SW 1271 (cell line): ENCODE results near the gene ZNF655.
"Not testable (repeated sequence)": the region's sequence is repeated elsewhere in the genome, so short reads cannot be mapped to it uniquely, and the experiment has no call there.

ENCODE experiments used
- DNase-seq, 2 experiments: peaks; one replicate each; lab custom pipeline; 2025; lab: John Stamatoyannopoulos, UW

Gene ZNF655

DNA sequence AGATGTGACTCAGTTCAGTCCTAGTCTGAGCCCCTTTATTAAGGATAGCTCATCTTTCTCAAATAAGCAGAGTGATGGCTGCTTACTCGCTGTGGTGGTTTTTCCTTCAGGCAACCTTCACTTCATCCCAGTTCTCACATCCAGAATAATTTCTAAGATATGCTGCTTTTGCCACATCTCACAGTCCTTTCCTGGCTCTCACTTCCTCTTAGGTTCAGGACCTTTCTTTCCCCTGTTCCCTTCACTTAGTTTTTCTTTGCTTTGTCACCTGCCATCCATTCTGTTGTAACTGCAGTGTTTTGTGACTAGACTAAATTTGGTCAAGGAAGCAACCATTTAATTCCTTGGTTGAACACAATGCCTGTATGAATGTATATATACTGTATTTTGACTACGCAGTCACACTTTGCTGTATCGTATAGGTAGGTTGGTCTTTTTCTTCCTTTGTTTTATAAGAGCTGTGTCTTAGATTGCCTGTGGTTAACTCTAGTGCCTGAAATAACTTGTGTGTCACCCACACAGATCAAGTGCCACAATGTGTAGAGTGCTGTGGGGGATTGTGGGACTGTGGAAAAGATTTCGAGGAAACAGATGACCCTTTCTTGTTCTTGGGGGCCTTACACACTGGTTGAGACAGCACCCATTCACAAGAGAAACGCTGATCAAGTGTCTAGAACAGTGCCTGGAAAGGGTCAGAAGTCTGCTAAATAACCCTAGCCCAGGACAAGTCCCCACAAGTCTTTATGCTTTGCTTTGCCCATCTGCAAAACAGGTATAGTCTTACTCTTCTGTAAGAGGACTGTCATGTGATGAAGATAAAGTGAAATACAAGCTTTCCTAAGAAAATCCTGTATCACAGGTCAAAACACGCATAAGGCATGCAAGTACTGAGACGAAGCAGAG lies 2.6 kb downstream of the ZNF655 start:
- peak in 1 of 2 experiments; percentile 20 for DNase-seq

DNA sequence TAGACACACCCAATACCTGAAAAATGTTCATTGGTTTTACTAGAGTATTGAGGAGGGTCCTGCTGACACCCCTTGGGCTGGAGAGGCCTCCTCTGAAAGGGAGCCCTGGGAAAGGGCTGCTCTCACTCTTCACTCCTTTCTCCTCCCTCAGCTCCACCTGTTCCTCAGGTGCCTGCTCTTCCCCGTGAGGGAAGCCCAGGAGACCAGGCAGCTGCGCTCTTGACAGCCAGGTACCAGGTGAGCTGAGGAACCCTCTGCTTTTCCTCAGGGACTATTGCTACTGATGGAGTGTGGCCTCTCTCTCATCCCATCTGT lies 3.3 kb downstream of the ZNF655 start:
- DNase-seq: no peak

DNA sequence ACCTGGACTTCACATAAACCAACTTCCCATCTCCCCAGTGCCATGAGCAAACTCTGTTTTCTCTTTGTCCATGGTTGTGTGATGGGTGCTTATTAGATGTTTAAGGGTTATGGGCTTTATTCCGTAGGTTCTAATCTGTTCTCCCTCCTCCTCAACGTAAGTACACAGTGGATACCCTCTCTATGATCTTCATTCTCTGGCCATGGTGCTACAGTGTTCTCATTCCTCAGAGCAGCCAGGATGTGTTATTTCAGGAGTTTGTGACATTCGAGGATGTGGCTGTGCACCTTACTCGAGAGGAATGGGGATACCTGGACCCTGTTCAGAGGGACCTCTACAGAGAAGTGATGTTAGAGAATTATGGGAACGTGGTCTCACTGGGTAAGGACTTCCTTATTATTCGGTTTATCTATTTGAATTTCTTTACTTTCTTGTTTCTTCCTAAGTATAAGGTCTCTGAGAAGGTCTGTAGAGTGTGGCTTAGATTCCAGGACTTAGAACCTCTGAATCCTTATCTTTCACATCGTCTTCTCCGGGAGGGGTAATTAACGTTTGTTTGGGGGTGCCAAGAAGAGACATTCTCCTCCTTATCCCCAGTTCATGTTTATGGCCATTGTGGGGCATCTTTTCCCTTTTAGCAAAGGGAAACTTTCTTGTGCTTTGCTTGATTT lies 3.8 kb downstream of the ZNF655 start:
- DNase-seq: no peak

DNA sequence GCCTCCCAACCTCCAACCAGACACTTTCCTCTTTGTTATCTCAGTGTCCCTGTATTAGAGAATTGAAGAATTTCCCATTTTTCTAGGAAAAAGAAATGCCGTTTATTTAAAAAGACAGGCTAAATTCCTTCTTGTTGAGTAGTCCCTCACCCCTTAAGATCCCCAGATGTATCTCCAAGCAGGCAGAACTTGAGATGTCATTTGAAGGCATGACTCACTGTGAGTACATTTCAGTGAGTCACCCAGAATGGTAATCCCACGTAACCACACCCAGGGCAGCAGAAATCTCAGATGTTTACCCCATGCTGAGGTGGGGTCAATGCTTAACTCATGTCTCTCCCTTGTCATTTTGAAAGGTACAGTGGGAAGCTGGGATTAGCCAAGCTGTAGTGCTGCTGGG lies 4.4 kb downstream of the ZNF655 start:
- DNase-seq: peak; percentile 93 to 97

DNA sequence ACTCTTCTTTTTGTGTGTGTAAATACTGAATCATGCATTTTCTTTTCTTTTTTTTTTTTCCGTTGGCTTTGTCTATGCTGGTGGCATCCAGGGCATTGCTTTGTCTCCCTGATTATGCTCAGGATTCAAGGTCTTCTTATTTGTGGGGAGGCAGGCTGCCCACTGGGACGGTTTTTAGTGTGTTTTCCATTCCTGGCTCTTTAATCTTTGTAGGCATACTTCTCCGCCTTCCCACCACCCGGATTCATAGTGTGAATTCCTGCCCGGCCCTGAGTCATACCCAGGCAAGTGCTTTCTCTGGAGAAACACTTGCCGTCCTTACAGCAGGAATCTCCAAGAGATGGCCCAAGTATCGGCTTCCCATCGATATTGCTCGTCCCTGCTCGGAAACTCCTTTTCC lies 5.2 kb downstream of the ZNF655 start:
- DNase-seq: peak; percentile 29 to 60

DNA sequence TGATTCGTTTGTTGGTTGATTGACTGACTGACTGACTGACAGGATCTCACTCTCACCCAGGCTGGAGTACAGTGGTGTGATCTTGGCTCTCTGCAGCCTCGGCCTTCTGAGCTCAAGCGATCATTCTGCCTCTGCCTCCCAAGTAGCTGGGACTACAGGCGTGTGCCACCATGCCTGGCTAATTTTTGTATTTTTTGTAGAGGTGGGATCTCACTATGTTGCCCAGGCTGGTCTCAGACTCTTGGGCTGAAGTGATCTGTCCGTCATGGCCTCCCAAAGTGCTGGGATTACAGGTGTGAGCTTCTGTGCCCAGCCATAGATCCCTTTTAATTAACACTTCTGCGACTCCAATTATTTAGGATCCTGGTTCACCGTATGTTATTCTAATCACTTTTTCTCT lies 10.3 kb downstream of the ZNF655 start:
- not testable (repeated sequence) for DNase-seq

DNA sequence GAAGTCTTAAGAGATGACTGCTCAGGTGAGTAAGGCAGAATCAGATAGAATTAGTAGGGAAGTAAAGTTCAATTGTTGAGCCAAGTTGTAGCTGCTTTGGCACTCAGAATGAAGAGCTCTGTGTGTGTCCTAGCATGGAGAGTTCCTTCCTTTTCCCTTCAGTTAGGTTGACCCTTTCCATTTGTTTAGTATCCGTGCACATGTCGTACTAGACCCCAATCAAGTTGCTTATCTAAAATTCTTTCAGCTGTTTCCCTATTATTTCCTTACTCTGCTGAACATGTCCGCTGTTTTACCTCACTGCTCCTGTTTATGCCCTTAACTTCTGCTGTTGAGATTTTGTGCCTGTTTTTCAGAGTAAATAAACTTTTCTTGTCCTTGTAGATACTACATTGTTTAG lies 13.3 kb downstream of the ZNF655 start:
- no peak for DNase-seq

DNA sequence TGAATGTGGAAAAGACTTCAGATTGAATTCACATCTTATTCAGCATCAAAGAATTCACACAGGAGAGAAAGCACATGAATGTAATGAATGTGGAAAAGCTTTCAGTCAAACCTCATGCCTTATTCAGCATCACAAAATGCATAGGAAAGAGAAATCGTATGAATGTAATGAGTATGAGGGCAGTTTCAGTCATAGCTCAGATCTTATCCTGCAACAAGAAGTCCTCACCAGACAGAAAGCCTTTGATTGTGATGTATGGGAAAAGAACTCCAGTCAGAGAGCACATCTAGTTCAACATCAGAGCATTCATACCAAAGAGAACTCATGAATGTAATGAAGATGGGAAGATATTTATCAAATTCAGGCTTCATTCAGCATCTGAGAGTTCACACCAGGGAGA lies 14.8 kb downstream of the ZNF655 start:
- DNase-seq: no peak

DNA sequence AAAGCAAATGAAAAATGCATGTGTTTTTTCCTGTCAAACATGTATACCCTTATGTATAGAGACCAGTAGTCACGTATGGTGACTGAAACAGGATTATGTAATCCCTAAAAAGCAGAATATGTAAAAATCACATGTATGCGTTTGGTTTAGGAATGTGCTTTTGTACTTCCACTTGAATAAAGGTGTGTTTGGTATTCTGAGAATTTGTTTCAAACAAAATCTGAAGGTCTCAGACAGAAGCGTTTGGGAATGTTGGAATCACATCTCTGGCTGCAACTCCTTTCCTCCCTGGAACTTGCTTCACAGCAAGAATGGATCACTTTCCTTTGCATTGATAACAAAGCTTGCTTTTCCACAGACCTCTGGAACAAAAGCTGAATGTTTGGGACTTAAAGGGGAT lies 17.8 kb downstream of the ZNF655 start:
- no peak for DNase-seq

DNA sequence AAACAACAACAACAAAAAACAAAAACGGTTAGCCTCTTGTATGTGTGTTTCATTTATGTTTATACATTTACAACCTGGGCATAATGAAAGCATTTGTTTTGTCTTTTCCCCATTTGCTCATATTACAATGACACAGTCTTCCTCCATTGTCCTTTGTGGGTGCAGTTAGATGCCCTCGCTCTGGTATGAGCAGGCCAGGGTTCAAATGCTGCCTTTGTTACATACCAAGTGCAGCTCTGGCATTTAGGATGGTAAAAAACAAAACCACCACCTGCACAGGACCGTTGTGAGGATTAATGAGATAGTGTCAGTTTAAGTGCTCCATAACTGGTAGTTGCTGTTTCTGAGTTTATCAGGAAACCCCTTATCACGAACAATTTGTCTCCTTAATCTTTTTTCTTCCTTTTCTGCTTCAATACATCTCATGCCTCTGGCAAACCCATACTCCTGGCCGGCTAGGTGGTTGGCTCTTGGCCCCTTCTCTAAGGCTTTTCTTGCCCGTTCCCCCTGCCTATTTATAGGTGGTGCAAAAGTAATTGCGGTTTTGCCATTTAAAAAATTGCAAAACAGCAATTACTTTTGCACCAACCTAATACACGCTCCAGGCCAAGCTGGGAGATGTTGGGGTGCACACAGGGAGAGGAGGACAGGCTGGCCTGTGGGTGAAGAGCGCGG lies 21.0 kb downstream of the ZNF655 start:
- no peak for DNase-seq

DNA sequence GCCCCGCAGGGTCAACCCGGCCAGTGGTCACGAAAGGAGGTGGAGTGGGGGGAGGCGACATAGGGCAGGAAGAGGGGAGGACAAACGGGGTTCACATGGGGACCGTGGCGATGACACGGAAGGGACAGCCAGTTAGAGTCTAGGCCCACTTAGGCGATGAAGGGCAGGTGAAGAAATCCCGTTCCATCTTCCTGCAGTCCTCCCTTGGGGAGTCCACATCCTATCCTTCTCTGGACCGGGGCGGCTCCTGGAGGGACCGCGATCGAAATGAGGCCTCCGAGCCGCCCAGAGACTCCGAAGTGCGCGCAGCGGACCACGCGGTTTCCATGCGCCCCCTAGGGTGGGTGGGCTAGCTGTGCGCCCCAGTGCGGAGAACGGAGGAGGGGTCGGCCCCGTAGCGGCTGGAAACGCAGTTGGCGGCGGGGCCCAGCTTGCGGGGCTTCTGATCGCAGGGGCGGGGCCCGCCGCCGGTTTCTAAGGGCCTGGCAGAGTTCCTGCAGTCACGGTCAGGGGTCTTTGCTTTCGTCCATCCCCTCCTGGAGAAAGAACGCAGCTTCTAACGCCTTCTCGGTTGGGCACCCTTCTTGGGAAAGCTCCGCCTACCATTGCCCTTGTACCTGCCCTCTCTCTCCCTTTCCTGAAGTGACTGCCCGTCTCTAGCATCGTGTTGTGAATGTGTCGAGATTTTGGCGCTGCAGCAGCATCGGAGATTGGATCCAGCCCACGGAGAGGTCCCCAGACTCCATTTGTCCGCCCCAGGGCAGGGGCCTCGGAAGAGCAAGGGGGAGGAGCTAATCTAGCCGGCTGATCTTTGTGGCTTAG lies 21.7 kb downstream of the ZNF655 start:
- DNase-seq: no peak

DNA sequence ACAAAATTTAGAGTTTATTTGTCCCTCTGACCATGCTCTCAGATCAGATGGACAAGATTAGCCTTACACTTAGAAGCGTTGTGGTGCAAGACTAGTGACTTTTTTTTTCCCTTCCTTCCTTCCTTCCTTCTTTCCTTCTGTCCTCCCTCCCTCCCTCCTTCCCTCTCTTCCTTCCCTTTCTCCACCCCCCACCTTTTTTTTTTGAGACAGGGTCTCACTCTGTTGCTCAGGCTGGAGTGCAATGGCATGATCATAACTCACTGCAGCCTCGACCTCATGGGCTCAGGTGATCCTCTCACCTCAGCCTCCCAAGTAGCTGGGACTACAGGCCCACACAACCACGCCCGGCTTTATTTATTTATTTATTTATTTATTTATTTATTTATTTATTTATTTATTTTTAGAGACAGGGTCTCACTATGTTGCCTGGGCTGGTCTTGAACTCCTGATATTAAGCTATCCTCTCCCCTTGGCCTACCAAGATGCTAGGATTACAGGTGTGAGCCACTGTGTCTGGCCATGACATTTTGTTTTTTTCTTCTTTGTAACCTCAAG lies 22.4 kb downstream of the ZNF655 start:
- DNase-seq: not testable (repeated sequence)

DNA sequence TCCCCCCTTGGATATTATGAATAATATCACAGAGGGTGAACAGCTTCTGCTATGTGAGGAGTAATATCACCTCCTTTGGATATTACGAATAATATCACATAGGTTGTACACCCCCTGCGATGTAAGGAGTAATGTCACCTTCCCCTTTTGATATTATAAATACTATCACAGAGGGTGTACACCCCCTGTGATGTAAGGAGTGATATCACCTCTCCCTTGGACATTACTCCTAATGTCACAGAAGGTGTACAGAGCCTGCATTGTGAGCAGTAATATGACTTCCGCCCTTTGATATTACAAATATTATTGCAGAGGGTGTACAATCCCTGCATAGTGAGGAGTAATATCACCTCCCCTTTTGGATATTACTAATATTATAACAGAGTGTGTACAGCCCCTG lies 30.4 kb downstream of the ZNF655 start:
- DNase-seq: no peak

DNA sequence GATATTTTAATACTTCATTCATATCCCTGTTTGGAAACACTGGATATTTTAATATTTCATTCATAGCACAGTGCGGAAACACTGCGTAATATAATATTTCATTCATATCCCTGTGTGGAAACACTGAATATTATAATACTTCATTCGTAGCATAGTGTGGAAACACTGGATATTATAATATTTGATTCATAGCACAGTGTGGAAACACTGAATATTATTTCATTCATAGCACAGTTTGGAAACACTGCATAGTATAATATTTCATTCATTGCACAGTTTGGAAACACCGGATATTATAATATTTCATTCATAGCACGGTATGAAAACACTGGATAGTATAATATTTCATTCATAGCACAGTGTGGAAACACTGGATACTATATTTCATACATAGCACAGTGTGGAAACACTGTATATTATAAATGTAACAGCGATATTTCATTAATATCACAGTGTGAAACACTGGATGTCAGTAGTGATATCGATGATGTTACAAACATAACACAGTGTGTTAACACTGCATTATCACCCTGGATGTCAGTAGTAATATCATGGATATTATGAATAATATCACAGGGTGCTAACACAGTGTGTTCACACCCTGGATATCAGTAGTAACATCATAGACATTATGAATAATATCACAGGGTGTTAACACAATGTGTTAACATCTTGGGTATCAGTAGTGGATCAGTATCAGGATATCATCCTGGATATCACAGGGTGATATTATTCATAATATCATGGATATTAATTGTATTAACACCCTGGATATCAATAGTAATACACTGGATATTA lies 36.7 kb downstream of the ZNF655 start:
- DNase-seq: no peak

DNA sequence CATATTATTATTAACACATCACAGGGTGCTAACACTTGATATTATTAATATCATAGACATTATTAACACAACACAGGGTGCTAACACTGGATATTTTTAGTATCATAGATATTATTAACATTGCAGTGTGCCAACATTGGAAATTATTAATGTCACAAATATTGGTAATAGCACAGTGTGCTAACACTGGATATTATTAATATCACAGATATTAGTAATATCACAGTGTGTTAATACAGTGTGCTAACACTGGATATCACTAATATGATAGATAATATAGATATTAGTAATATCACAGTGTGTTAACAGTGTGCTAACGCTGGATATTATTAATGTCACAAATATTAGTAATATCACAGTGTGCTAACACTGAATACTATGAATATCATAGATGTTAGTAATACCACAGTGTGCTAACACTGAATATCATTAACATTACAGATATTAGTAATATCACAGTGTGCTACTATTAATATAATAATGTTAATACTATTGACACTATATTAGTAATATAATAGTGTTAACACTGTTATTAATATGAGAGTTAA lies 38.0 kb downstream of the ZNF655 start:
- DNase-seq: no peak

DNA sequence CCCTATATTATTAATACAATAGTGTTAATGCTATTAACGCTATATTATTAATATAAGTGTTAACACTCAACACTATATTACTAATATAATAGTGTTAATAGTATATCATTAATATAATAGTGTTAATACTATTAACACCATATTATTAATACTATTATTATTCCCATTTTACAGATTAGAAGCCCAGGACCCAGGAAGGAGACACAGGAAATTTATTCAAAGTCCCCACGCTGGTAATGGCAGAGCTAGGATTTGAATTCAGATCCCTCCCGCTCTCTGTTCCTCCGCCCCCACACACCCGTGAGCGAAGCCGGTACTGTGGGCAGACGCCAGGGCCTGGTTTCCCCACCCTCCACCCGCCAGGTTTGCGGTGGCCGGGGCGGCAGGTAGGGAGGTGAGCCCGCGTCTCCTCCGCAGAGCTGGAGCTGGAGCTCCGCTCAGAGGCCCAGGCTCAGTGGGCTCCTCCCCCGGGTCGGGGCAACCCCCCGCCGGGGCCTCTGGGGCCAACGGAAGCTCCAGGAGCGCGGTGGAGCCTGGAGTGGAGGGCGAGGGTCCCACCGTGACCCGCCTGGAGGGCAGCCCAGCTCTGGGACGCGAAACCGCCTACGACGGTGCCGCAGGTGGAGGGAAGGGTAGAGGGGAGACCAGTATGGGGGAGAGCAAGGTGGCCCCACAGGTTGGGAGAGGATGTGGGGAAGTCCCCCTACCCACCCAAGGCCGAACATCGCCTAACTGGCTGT lies 39.5 kb downstream of the ZNF655 start, which contains the start of gene TMEM225B:
Gene TMEM225B, plus strand, starts transcription at position 506 of the 740 bp plus-strand sequence. CDS start 6,122 bp downstream, outside the sequence.
- DNase-seq: no peak

DNA sequence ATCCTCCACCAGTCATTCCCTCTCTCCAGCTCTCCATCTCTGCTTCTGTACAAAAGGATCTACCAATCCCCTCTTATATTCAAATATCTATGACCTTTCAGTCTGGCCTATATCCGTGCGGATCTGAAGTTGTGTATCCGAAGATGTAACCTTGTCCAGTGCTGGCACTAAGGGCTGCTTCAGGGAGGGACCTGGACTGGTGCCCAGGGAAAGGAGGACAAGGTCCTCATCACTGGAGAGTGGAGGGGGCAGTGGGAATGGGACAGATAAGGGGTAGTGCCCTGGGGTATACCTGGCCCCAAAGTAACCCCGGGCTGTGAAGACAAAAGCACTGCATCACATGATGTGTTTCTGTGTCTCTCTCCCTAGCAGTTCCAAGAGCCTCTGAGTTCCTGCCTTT lies 41.4 kb downstream of the ZNF655 start:
- DNase-seq: no peak

DNA sequence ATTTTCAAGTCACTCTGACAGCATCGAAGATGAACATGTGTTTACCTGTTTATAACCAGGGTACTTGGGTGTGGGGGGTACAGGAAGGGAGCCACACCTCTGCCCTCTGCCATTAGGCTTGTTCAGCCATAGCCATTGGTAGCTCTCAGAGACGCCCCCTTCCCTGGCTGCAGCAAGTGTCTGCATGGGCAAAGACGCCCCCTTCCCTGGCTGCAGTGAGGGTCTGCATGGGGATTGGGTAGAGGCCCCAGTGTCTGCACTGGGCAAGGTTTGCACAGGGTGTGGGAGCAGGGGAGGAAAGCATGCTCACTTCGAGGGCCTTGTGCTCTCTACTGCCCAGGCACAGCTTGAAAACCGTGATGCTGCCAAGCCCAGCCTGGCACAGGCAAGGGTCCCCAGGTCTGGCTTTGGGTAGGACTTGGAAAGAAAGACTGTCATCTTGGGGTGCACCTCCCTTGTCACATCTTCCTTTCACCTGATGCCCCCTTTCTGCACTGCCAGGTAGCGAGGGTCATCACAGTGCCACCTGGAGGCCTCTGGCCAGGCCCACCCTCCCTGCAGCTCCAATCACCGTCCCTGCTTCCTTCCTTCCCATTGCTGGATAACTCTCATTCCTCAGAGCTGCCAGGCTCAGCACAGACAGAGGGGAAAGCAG lies 43.3 kb downstream of the ZNF655 start:
- no peak for DNase-seq

DNA sequence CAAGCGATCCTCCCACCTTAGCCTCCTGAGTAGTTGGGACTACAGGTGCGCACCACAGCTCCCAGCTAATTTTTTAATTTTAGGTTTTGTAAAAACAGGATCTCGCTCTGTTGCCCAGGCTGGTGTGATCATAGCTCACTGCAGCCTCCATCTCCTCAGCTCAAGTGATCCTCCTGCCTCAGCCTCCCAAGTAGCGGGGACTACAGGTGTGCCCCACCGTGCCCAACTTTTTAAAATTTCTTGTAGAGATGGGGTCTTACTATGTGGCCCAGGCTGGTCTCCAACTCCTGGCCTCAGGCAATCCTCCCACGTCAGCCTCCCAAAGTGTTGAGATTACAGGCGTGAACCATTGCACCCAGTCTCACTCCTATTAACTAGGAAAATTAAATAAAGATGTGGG lies 47.1 kb downstream of the ZNF655 start:
- DNase-seq: no peak
